ENCODE data around the gene PSMC1.

PSMC1 gene

GRCh38 chr14:90318016-90318415, 61.7 kb downstream of the PSMC1 start:
- H3K79me2 ChIP-seq (ENCODE audit: low read length), result peaks cover 10% of the 10 kb centered on the region
- H3K4me3 ChIP-seq (ENCODE audit: low read length), result no peak overlapping the region
- no peak overlapping the region for H3K27ac ChIP-seq (ENCODE audit: low read length)
- no peak overlapping the region for H3K9ac ChIP-seq (ENCODE audit: low read length)
- TF ChIP-seq, protein P1, sequence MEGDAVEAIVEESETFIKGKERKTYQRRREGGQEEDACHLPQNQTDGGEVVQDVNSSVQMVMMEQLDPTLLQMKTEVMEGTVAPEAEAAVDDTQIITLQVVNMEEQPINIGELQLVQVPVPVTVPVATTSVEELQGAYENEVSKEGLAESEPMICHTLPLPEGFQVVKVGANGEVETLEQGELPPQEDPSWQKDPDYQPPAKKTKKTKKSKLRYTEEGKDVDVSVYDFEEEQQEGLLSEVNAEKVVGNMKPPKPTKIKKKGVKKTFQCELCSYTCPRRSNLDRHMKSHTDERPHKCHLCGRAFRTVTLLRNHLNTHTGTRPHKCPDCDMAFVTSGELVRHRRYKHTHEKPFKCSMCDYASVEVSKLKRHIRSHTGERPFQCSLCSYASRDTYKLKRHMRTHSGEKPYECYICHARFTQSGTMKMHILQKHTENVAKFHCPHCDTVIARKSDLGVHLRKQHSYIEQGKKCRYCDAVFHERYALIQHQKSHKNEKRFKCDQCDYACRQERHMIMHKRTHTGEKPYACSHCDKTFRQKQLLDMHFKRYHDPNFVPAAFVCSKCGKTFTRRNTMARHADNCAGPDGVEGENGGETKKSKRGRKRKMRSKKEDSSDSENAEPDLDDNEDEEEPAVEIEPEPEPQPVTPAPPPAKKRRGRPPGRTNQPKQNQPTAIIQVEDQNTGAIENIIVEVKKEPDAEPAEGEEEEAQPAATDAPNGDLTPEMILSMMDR (IDR thresholded peaks at IDR 0.05; ENCODE audit: low read length), result no peak
- no peak for TF ChIP-seq EZH2phosphoT487 (IDR thresholded peaks at IDR 0.05; ENCODE audit: low read length)
- TF ChIP-seq EZH2 (optimal IDR thresholded peaks at IDR 0.05; ENCODE audit: low read depth, low read length), result no peak
- H3K4me2 ChIP-seq (ENCODE audit: low read depth, low read length), result no peak overlapping the region
- no peaks in the 10 kb centered on the region for H3K4me1 ChIP-seq (ENCODE audit: low read length)
- H4K20me1 ChIP-seq (ENCODE audit: insufficient read depth, low read length), result no peaks in the 10 kb centered on the region
- no peaks in the 10 kb centered on the region for H3F3A ChIP-seq (ENCODE audit: insufficient read depth, low read length)
- no peaks in the 10 kb centered on the region for H3K27me3 ChIP-seq (replicated peaks; ENCODE audit: insufficient read depth, low read length)
- H3K36me3 ChIP-seq (replicated peaks; ENCODE audit: insufficient read depth, low read length), result no peaks in the 10 kb centered on the region
- no peaks in the 10 kb centered on the region for H3K9me3 ChIP-seq (replicated peaks; ENCODE audit: insufficient read depth, low read length)
- no peaks in the 10 kb centered on the region for H3K9me2 ChIP-seq (replicated peaks; ENCODE audit: insufficient read depth, low read length)
- DNase-seq, result no peak
- no peak overlapping the region for H2AFZ ChIP-seq (ENCODE audit: low read length)

- DNase-seq, result no peak
- H3K27ac ChIP-seq (ENCODE audit: low read length), result no peak overlapping the region
- peaks cover 10% of the 10 kb centered on the region for H3K79me2 ChIP-seq (ENCODE audit: low read length)
- H3F3A ChIP-seq (ENCODE audit: insufficient read depth, low read length), result no peaks in the 10 kb centered on the region
- H3K9me3 ChIP-seq (replicated peaks; ENCODE audit: insufficient read depth, low read length), result no peaks in the 10 kb centered on the region
- no peak overlapping the region for H3K9ac ChIP-seq (ENCODE audit: low read length)
- H2AFZ ChIP-seq (ENCODE audit: low read length), result no peak overlapping the region
- H3K4me2 ChIP-seq (ENCODE audit: low read depth, low read length), result no peak overlapping the region
- H3K9me2 ChIP-seq (replicated peaks; ENCODE audit: insufficient read depth, low read length), result no peaks in the 10 kb centered on the region
- TF ChIP-seq, protein P1 (IDR thresholded peaks at IDR 0.05; ENCODE audit: low read length), result no peak
- TF ChIP-seq EZH2 (optimal IDR thresholded peaks at IDR 0.05; ENCODE audit: low read depth, low read length) (no peak), EZH2phosphoT487 (IDR thresholded peaks at IDR 0.05; ENCODE audit: low read length) (no peak)
- no peaks in the 10 kb centered on the region for H4K20me1 ChIP-seq (ENCODE audit: insufficient read depth, low read length)
- H3K36me3 ChIP-seq (replicated peaks; ENCODE audit: insufficient read depth, low read length), result no peaks in the 10 kb centered on the region
- no peak overlapping the region for H3K4me3 ChIP-seq (ENCODE audit: low read length)
- no peaks in the 10 kb centered on the region for H3K27me3 ChIP-seq (replicated peaks; ENCODE audit: insufficient read depth, low read length)
- H3K4me1 ChIP-seq (ENCODE audit: low read length), result no peaks in the 10 kb centered on the region
These were observed 62.8 kb downstream of the PSMC1 start for GRCh38 chr14:90319173-90319572.

DNA sequence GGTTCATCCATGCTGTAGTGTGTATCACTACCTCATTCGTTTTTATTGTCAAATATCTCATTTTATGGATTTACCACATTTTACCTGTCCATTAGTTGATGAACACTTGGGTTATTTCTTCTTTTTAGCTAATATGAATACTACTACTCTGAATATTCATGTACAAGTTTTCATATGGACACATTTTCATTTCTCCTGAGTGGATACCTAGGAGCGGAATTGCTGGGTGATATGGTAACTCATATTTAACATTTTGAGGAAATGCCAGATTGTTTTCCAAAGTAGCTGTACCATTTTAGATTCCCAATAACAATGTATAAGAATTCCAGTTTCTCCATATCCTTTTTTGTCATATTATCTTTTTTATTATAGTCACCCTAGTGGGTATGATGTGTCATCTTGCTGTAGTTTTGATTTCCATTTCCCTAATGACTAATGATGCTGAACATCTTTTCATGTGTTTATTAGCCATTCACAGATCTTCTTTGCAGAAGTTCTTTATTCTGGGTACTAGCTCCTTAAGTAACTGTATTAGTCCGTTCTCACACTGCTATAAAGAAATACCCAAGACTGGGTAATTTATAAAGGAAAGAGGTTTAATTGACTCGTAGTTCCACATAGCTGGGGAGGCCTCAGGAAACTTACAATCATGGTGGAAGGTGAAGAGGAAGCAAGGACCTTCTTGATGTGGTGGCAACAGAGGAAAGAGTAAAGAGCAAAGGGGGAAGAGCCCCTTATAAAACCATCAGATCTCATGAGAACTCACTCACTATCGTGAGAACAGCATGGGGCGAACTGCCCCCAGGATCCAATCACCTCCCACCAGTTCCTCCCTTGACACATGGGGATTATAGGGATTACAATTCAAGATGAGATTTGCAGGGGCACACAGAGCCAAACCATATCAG, 63.5 kb downstream of the PSMC1 start:
- H3K9me3 ChIP-seq (replicated peaks; ENCODE audit: insufficient read depth, low read length), result no peaks in the 10 kb centered on the region
- peaks cover 10% of the 10 kb centered on the region for H3K79me2 ChIP-seq (ENCODE audit: low read length)

More for the DNA sequence above, 63.5 kb downstream of the PSMC1 start:
- Histone ChIP-seq H3K36me3 (replicated peaks; ENCODE audit: insufficient read depth, low read length) (no peaks in the 10 kb centered on the region), H3K9ac (ENCODE audit: low read length) (no peak overlapping the region), H3K27ac (ENCODE audit: low read length) (no peak overlapping the region), H4K20me1 (ENCODE audit: insufficient read depth, low read length) (no peaks in the 10 kb centered on the region), H3K9me2 (replicated peaks; ENCODE audit: insufficient read depth, low read length) (no peaks in the 10 kb centered on the region), H2AFZ (ENCODE audit: low read length) (no peak overlapping the region), H3K4me3 (ENCODE audit: low read length) (no peak overlapping the region), H3K4me2 (ENCODE audit: low read depth, low read length) (no peak overlapping the region), H3F3A (ENCODE audit: insufficient read depth, low read length) (no peaks in the 10 kb centered on the region), H3K27me3 (replicated peaks; ENCODE audit: insufficient read depth, low read length) (no peaks in the 10 kb centered on the region), H3K4me1 (ENCODE audit: low read length) (no peaks in the 10 kb centered on the region)
- TF ChIP-seq EZH2phosphoT487 (IDR thresholded peaks at IDR 0.05; ENCODE audit: low read length) (no peak), EZH2 (optimal IDR thresholded peaks at IDR 0.05; ENCODE audit: low read depth, low read length) (no peak)
- TF ChIP-seq, protein P1 (IDR thresholded peaks at IDR 0.05; ENCODE audit: low read length), result no peak
- DNase-seq, result no peak
